ENCODE measurements around the gene FLNC. TPM values are rescaled to one million over a fixed set of nuclear protein-coding genes. Genes with fewer than 3 reads are reported as not detected.

FLNC gene
- total and polyA plus RNA-seq, 9 of the 15 experiments (the other 6 are each of a cell fraction or from before 2014, with no cell fraction given), result 0.90 to 155 (median 28.8) TPM

DNA sequence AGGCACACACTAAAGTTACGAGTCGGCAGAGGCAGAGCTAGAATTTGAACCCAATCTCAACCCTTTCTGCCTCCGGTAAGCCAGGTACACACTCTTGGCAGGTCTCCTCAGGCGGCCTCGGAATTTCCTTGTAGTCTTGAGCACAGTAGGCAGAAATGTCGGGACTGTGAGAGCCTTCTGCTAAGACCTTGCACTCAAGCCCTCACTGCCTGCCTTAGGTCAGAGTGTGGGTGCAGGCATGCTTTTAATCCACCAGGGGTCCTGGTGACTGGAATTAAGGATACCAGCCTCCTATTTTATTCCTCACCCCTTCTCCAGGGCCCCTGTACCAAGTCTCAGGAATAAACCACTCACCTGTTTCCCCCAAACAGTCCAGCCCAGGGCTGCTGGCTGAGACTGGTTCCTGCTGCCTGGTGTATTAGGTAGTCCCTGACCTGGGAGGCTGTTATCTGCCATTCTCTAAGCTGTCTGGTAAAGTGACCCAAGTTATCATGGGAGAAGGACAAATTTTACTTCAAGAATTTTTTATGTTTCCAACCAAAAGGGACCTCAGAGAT is 33.3 kb downstream of the FLNC start (continued):
- TF ChIP-seq, protein P1, sequence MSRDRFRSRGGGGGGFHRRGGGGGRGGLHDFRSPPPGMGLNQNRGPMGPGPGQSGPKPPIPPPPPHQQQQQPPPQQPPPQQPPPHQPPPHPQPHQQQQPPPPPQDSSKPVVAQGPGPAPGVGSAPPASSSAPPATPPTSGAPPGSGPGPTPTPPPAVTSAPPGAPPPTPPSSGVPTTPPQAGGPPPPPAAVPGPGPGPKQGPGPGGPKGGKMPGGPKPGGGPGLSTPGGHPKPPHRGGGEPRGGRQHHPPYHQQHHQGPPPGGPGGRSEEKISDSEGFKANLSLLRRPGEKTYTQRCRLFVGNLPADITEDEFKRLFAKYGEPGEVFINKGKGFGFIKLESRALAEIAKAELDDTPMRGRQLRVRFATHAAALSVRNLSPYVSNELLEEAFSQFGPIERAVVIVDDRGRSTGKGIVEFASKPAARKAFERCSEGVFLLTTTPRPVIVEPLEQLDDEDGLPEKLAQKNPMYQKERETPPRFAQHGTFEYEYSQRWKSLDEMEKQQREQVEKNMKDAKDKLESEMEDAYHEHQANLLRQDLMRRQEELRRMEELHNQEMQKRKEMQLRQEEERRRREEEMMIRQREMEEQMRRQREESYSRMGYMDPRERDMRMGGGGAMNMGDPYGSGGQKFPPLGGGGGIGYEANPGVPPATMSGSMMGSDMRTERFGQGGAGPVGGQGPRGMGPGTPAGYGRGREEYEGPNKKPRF (IDR thresholded peaks at IDR 0.05; ENCODE audit: low read depth, low read length), result no peak
- TF ChIP-seq ZNF507 (tag; conservative IDR thresholded peaks at IDR 0.05), result no peak
- TF ChIP-seq POLR2AphosphoS2 (IDR thresholded peaks at IDR 0.05; ENCODE audit: low read length), result no peak
- peak; percentile 66; the same call in 1 of the 2 replicates for TF ChIP-seq XRCC5 (IDR thresholded peaks at IDR 0.05; ENCODE audit: low read depth, low read length)
- TF ChIP-seq, protein P2, sequence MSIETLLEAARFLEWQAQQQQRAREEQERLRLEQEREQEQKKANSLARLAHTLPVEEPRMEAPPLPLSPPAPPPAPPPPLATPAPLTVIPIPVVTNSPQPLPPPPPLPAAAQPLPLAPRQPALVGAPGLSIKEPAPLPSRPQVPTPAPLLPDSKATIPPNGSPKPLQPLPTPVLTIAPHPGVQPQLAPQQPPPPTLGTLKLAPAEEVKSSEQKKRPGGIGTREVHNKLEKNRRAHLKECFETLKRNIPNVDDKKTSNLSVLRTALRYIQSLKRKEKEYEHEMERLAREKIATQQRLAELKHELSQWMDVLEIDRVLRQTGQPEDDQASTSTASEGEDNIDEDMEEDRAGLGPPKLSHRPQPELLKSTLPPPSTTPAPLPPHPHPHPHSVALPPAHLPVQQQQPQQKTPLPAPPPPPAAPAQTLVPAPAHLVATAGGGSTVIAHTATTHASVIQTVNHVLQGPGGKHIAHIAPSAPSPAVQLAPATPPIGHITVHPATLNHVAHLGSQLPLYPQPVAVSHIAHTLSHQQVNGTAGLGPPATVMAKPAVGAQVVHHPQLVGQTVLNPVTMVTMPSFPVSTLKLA (conservative IDR thresholded peaks at IDR 0.05), result peak in 1 of 2 experiments; percentile 47; a peak in 1 of 4 replicates
- peak; percentile 51; the same call in 1 of the 2 replicates for TF ChIP-seq BCOR (IDR thresholded peaks at IDR 0.05)
- TF ChIP-seq NEUROD1 (IDR thresholded peaks at IDR 0.05; ENCODE audit: borderline replicate concordance, low read depth, low read length, partially characterized antibody), result no peak
- TF ChIP-seq NCOA1 (IDR thresholded peaks at IDR 0.05; ENCODE audit: low read depth), result no peak
- no peak for TF ChIP-seq IFI16 (CRISPR knock-in tag; IDR thresholded peaks at IDR 0.05)
- no peak for TF ChIP-seq TSC22D4 (tag; IDR thresholded peaks at IDR 0.05)
- peak; percentile 35; the same call in 1 of the 2 replicates for TF ChIP-seq ILF3 (IDR thresholded peaks at IDR 0.05; ENCODE audit: borderline replicate concordance)
- TF ChIP-seq ZSCAN32 (CRISPR knock-in tag; IDR thresholded peaks at IDR 0.05), result no peak
- TF ChIP-seq, protein P3, sequence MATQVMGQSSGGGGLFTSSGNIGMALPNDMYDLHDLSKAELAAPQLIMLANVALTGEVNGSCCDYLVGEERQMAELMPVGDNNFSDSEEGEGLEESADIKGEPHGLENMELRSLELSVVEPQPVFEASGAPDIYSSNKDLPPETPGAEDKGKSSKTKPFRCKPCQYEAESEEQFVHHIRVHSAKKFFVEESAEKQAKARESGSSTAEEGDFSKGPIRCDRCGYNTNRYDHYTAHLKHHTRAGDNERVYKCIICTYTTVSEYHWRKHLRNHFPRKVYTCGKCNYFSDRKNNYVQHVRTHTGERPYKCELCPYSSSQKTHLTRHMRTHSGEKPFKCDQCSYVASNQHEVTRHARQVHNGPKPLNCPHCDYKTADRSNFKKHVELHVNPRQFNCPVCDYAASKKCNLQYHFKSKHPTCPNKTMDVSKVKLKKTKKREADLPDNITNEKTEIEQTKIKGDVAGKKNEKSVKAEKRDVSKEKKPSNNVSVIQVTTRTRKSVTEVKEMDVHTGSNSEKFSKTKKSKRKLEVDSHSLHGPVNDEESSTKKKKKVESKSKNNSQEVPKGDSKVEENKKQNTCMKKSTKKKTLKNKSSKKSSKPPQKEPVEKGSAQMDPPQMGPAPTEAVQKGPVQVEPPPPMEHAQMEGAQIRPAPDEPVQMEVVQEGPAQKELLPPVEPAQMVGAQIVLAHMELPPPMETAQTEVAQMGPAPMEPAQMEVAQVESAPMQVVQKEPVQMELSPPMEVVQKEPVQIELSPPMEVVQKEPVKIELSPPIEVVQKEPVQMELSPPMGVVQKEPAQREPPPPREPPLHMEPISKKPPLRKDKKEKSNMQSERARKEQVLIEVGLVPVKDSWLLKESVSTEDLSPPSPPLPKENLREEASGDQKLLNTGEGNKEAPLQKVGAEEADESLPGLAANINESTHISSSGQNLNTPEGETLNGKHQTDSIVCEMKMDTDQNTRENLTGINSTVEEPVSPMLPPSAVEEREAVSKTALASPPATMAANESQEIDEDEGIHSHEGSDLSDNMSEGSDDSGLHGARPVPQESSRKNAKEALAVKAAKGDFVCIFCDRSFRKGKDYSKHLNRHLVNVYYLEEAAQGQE (IDR thresholded peaks at IDR 0.05; ENCODE audit: borderline replicate concordance), result peak; percentile 96
- TF ChIP-seq, protein P3 (CRISPR knock-in tag; IDR thresholded peaks at IDR 0.05; ENCODE audit: low read depth), result no peak
- TF ChIP-seq DIDO1 (tag; IDR thresholded peaks at IDR 0.05; ENCODE audit: low read depth), result peak; percentile 18; the same call in 1 of the 2 replicates
- peak; percentile 88 for TF ChIP-seq KAT7 (CRISPR knock-in tag; IDR thresholded peaks at IDR 0.05; ENCODE audit: borderline replicate concordance)
- TF ChIP-seq HMG20B (CRISPR knock-in tag; IDR thresholded peaks at IDR 0.05), result no peak
- no peak for TF ChIP-seq ZNF197 (CRISPR knock-in tag; IDR thresholded peaks at IDR 0.05; ENCODE audit: low read depth)
